ENCODE results near the gene HNRNPDL.

DNA sequence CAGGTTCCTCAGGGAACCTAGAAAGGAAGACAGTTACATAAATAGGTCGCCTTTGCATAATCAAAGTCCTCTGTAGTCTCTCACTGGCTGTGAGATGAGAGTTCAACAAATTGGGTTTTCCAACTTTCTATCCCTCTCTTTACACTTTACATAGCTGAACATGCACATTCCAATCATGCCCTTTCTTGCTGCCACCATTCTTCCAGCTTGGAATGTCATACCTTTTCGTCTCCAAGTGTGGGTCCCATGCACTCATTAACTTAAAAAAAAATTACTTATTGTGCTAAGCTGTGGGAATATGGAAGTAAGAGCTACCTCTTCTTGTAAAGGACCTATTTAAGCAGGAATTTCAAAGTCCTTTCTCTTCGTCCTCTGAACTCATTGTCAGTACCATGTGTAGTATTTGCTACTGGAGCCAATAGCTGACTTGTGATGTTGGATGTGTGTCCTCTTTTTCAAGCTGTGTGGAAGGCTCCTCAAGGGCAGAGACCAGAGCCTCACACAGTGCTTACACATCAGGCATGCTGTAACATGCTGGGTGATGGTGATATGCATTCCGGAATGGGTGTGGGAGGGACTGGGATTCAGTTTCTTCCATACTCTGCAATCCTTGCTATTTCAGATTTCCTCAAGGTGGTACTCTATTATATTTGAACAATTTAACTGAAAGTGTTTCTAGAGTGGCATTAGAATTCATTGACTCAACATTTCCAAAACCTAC lies 7.2 kb upstream of the HNRNPDL start:
- TF ChIP-seq, protein P1, sequence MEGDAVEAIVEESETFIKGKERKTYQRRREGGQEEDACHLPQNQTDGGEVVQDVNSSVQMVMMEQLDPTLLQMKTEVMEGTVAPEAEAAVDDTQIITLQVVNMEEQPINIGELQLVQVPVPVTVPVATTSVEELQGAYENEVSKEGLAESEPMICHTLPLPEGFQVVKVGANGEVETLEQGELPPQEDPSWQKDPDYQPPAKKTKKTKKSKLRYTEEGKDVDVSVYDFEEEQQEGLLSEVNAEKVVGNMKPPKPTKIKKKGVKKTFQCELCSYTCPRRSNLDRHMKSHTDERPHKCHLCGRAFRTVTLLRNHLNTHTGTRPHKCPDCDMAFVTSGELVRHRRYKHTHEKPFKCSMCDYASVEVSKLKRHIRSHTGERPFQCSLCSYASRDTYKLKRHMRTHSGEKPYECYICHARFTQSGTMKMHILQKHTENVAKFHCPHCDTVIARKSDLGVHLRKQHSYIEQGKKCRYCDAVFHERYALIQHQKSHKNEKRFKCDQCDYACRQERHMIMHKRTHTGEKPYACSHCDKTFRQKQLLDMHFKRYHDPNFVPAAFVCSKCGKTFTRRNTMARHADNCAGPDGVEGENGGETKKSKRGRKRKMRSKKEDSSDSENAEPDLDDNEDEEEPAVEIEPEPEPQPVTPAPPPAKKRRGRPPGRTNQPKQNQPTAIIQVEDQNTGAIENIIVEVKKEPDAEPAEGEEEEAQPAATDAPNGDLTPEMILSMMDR (conservative IDR thresholded peaks at IDR 0.05; ENCODE audit: low read depth in 2 of 2) = no peak
- TF ChIP-seq EZH2 (IDR thresholded peaks at IDR 0.05; ENCODE audit: low read depth, unreplicated experiment) = no peak
- no peak for TF ChIP-seq JUNB (IDR thresholded peaks at IDR 0.05; ENCODE audit: unreplicated experiment)
- TF ChIP-seq EZH2phosphoT487 (IDR thresholded peaks at IDR 0.05; ENCODE audit: unreplicated experiment) = no peak
- TF ChIP-seq CREB1 (CRISPR knock-in tag; IDR thresholded peaks at IDR 0.05; ENCODE audit: low read depth) = no peak

Data from GM23338 (cell line).